Activated CD8-positive, alpha-beta T cell treated with anti-CD3 and anti-CD28 coated beads for 36 hours (primary cell): ENCODE results near the gene SLC9B1. TPM values are rescaled to one million over a fixed set of nuclear protein-coding genes. Genes with fewer than 3 reads are reported as not detected.

Source experiments
- ATAC-seq: fragments of 200-7000 bp; cut with Tn5 transposase; one replicate; pipeline ENCODE4 v1.10.0; 2021; ENCODE audit warnings: mild to moderate bottlenecking, moderate library complexity
- CTCF ChIA-PET: fragments of 350-600 bp; sonication (Branson Sonifier 250); formaldehyde crosslinking; loops from one replicate; lab custom pipeline; 2021; ENCODE audit warnings: antibody characterized with exemption; lab: Charles Lee
- POLR2A ChIA-PET: fragments of 350-600 bp; sonication (Branson Sonifier 250); formaldehyde crosslinking; loops from one replicate; lab custom pipeline; 2021; ENCODE audit warnings: antibody characterized with exemption; lab: Charles Lee
- DNase-seq: peaks from one replicate; pipeline ENCODE4 v3.0.0-alpha.2; 2020
- H3K27ac Mint-ChIP-seq: one replicate; pipeline ENCODE4 v1.8.0; 2021; ENCODE audit warnings: mild to moderate bottlenecking, mixed read lengths
- H3K27me3 Mint-ChIP-seq: one replicate; pipeline ENCODE4 v1.8.0; 2021; ENCODE audit warnings: mixed read lengths
- H3K36me3 Mint-ChIP-seq: one replicate; pipeline ENCODE4 v1.8.0; 2021; ENCODE audit warnings: low read depth, mixed read lengths
- H3K4me1 Mint-ChIP-seq: one replicate; pipeline ENCODE4 v1.8.0; 2021; ENCODE audit warnings: low read depth, mixed read lengths
- H3K4me3 Mint-ChIP-seq: one replicate; pipeline ENCODE4 v1.8.0; 2021; ENCODE audit warnings: mild to moderate bottlenecking, moderate library complexity, mixed read lengths
- H3K9me3 Mint-ChIP-seq: one replicate; pipeline ENCODE4 v1.8.0; 2021; ENCODE audit warnings: mixed read lengths
- intact Hi-C: fragments of 100-400 bp; cut with micrococcal nuclease; formaldehyde crosslinking; loops from one replicate; pipeline ENCODE4 v1.10.0; 2022
- total RNA-seq, 2 experiments: library from RNA; stranded (reverse); gene quantifications; one replicate each; pipeline ENCODE4 v1.2.3, GENCODE V29; 2021
- TF ChIP-seq, protein P1 (sequence below): fragments of 200-600 bp; IDR thresholded peaks from one replicate; pipeline ENCODE4 v1.8.0; 2022; ENCODE audit warnings: antibody characterized with exemption, mild to moderate bottlenecking

SLC9B1 gene
- total RNA-seq, 2 experiments from 2014 or later, result 1.9 to 2.4 TPM

- H3K36me3 Mint-ChIP-seq, result peaks cover 70% of the 10 kb centered on the region
- ChIA-PET CTCF (no interaction called here), POLR2A (interaction anchor here (1.4 kb wide), 1 partner anchor 35 kb away, joined by 6 read pairs; no protein-coding TSS in a partner anchor)
- peaks cover 25% of the 10 kb centered on the region for H3K9me3 Mint-ChIP-seq
- DNase-seq (no peak), ATAC-seq (no peak)
- intact Hi-C loops, result no loop called here
- no peak overlapping the region for H3K27ac Mint-ChIP-seq
- H3K4me3 Mint-ChIP-seq, result no peak overlapping the region
- H3K4me1 Mint-ChIP-seq, result peaks cover 38% of the 10 kb centered on the region
- TF ChIP-seq, protein P1, sequence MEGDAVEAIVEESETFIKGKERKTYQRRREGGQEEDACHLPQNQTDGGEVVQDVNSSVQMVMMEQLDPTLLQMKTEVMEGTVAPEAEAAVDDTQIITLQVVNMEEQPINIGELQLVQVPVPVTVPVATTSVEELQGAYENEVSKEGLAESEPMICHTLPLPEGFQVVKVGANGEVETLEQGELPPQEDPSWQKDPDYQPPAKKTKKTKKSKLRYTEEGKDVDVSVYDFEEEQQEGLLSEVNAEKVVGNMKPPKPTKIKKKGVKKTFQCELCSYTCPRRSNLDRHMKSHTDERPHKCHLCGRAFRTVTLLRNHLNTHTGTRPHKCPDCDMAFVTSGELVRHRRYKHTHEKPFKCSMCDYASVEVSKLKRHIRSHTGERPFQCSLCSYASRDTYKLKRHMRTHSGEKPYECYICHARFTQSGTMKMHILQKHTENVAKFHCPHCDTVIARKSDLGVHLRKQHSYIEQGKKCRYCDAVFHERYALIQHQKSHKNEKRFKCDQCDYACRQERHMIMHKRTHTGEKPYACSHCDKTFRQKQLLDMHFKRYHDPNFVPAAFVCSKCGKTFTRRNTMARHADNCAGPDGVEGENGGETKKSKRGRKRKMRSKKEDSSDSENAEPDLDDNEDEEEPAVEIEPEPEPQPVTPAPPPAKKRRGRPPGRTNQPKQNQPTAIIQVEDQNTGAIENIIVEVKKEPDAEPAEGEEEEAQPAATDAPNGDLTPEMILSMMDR, result no peak
- H3K27me3 Mint-ChIP-seq, result no peaks in the 10 kb centered on the region
Observed at GRCh38 chr4:102862747-102863146, 156.8 kb downstream of the SLC9B1 start.

GRCh38 chr4:102862016-102862415 lies 157.5 kb downstream of the SLC9B1 start:
- intact Hi-C loops, result no loop called here
- no peak overlapping the region for H3K4me3 Mint-ChIP-seq
- no peak for DNase-seq
- ChIA-PET POLR2A (no interaction called here), CTCF (no interaction called here)
- ATAC-seq, result no peak
- H3K27ac Mint-ChIP-seq, result no peak overlapping the region
- H3K36me3 Mint-ChIP-seq, result peaks cover 63% of the 10 kb centered on the region
- TF ChIP-seq, protein P1, result no peak
- peaks cover 33% of the 10 kb centered on the region for H3K4me1 Mint-ChIP-seq
- H3K9me3 Mint-ChIP-seq, result peaks cover 25% of the 10 kb centered on the region
- H3K27me3 Mint-ChIP-seq, result no peaks in the 10 kb centered on the region

- H3K4me3 Mint-ChIP-seq, result no peak overlapping the region
- intact Hi-C loops, result no loop called here
Observed at GRCh38 chr4:102860611-102861324, 158.7 kb downstream of the SLC9B1 start.

GRCh38 chr4:102858828-102859464 lies 160.6 kb downstream of the SLC9B1 start:
- ChIA-PET CTCF (interaction anchor here (0.8 to 1.3 kb wide), 2 partner anchors 12 to 148 kb away, joined by 3 to 6 read pairs; no protein-coding TSS in a partner anchor), POLR2A (interaction anchor here (0.8 kb wide), 1 partner anchor 9 kb away, joined by 3 read pairs; the partner anchor contains the start of gene CISD2)
- Mint-ChIP-seq H3K27ac (no peak overlapping the region), H3K4me3 (no peak overlapping the region), H3K9me3 (peaks cover 24% of the 10 kb centered on the region), H3K4me1 (peaks cover 8% of the 10 kb centered on the region), H3K36me3 (peaks cover 40% of the 10 kb centered on the region), H3K27me3 (no peaks in the 10 kb centered on the region)
- DNase-seq (no peak), ATAC-seq (no peak)
- intact Hi-C loops, result no loop called here
- TF ChIP-seq, protein P1, result no peak

More at GRCh38 chr4:102860611-102861324, 158.7 kb downstream of the SLC9B1 start:
- H3K4me1 Mint-ChIP-seq, result peaks cover 22% of the 10 kb centered on the region
- H3K27ac Mint-ChIP-seq, result no peak overlapping the region
- H3K36me3 Mint-ChIP-seq, result peaks cover 56% of the 10 kb centered on the region
- H3K27me3 Mint-ChIP-seq, result no peaks in the 10 kb centered on the region
- ATAC-seq (no peak), DNase-seq (no peak)
- peaks cover 25% of the 10 kb centered on the region for H3K9me3 Mint-ChIP-seq
- CTCF ChIA-PET, result no interaction called here
- TF ChIP-seq, protein P1, result no peak
- POLR2A ChIA-PET, result no interaction called here

Other genes with a start within 250 kb of the SLC9B1 start
- 100 to 1,000 TPM; 410 to 427 TPM for gene UBE2D3, start 192.2 kb downstream of the SLC9B1 start, total RNA-seq
- gene CISD2, start 150.7 kb downstream of the SLC9B1 start, total RNA-seq, result 10 to 100 TPM; 31.1 to 32.3 TPM
- gene SLC9B2, start 57.1 kb upstream of the SLC9B1 start, total RNA-seq, result 10 to 100 TPM; 35.6 to 40.2 TPM
- 10 to 100 TPM; 17.0 to 19.4 TPM for gene BDH2, start 80.1 kb upstream of the SLC9B1 start, total RNA-seq
- 10 to 100 TPM; 36.7 to 39.0 TPM for gene CENPE, start 178.6 kb upstream of the SLC9B1 start, total RNA-seq